Measurements from ENCODE around the gene ASAP2.
A peak's percentile ranks its signal among the peaks of the same experiment; 100 is the strongest.
"Not testable (repeated sequence)": the region's sequence is repeated elsewhere in the genome, so short reads cannot be mapped to it uniquely, and the experiment has no call there.

Gene ASAP2

DNA sequence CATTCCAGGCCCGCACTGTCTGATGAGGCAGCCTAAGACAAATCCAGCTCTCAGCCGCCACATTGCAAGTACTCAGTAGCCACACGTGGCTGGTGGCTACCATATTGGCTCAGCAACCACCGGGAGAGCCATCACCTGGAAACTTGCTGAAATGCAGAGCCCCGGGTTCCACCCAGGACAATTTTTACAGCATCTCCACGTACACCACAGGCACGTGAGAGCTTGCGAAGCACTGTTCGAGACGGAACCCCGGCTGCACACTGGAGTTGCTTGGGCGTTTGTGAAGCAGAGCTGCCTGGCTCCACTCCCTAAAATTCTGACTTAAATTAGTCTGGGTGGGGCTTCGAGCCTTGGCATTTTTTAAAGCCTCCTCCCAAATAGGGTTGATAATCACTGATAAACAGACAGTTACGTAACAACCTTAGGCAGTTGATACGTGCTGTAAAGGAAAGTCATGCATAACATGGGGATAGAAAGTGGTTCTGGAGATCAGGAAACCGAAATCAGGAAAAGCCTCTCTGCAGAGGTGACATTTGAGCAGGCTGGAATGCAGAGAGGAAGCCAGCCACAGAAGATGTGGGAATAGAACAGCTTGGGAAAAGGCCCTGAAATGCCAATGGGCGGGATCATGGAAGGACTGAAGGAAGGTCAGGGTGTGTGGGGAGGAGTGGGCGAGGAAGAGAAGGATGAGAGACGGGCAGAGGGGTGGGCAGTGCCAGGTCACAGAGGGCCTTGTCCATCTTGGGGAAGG is 6.2 kb downstream of the ASAP2 start:
- no peak for DNase-seq

DNA sequence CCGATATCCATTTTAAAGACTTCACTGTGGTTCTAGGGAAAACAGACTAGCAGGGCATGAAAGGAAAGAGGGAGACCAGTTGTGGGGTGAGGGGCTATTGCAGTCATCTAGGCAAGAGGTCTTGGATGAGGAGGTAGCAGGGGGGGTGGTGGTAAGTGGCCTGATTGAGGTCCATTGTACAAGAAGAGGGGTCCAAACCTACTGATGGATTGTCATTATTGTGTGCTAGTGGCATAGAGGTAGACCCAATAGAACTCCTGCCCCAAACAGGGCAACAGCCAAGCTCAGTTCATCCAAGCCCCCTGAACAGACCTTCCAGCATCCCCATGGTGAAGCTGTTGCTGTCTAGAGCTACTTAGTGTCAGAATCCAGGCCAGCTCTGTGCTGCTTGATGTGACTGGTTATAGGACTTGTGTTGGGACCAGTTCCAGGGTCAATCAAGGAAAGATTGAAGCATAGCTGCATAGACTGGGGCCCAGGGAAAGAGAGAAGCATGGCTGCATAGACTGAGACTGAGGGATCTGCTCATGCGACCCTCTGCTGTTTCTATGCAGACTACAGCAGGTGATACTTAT is 7.0 kb downstream of the ASAP2 start:
- no peak for DNase-seq

DNA sequence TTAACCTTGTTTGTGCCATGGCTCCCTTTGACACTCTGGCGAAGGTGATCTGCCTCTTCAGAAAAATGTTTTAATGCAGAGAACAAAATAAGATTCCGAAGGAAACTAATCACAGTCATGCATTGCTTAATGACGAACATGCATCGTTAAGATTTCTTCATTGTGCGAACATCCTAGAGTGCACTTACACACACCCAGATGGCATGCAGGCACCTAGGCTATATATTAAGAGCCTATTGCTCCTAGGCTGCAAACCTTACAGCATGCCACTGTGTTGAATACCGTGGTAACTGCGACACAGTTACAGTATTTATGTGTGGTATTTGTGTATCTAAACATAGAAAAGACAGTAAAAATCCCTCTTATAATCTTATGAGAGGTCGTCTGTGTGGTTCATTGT is 8.3 kb downstream of the ASAP2 start:
- no peak for DNase-seq

DNA sequence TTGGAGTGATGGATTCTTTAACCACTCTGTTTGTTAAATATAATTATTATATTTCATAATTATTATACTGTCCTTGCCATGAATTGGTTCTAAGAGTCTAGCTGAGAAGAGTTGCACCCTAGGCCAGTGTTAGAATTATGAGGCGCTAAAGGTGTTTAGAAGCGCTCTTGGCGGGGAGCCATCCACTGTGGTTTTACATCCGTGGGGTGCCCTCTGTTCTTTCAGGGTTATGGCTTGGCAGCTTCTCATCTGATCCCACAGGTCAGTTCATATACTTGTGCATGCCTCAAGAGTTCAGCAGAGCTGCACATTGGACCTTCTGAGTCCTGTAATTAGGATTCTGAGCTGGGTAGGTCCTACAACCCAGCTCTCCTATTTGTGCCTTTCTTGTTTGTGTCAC is 9.1 kb downstream of the ASAP2 start:
- DNase-seq = peak; percentile 42

DNA sequence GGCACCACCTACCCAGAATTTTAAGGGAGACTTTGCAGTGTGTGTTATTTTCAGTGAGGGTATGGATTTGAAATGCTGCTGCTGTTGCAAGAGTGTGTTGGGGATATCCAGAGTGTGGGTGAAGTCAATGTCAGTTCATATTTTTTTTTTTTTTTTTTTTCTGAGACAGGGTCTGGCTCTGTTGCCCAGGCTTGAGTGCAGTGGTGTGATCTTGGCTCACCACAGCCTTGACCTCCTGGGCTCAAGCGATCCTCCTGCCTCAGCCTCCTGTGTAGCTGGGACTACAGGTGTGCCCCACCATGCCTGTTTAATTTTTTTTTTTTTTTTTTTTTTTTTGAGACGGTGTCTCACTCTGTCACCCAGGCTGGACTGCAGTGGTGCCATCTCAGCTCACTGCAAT is 9.5 kb downstream of the ASAP2 start:
- DNase-seq = not testable (repeated sequence)

DNA sequence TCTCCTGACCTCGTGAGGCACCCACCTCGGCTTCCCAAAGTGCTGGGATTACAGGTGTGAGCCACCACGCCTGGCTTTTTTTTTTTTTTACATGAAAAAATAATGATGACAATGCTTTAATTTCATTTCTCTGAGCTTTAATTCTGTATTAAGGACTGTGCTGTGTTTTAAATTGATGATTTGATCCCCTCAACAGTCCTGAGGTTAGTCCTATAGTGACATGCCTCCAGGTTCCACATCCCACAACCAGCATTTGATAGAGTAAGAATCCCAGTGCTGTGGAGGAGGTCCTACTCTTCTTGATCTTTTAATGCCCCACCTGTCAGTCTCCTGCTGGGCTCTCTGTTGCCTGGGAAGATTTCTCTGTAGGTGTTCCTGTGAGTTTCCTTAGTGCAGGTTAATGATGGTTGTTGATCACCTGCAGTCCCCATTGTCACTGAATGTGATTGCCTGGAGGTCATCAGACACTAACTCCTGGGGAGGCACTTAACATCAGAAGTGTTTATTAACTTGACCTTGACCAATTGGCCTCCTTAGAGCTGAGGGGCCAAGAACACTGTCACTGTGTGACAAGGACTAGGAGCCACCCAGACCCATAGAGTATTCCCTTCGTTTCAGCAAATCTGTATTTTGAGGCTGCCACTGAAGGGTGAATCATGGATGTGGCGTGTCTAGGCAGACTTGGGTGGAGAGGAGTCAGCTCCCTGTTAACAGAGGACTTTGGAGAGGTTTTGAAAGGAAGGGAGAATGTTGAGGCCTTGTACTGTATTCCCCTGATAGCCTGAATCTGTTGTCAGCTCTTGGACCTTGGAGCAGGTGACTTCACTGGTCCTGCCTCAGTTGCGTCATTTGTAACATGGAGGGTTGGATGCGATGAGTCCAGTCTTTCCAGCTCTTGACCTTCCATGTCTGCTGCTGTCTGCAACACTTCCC is 11.5 kb downstream of the ASAP2 start:
- no peak for DNase-seq

DNA sequence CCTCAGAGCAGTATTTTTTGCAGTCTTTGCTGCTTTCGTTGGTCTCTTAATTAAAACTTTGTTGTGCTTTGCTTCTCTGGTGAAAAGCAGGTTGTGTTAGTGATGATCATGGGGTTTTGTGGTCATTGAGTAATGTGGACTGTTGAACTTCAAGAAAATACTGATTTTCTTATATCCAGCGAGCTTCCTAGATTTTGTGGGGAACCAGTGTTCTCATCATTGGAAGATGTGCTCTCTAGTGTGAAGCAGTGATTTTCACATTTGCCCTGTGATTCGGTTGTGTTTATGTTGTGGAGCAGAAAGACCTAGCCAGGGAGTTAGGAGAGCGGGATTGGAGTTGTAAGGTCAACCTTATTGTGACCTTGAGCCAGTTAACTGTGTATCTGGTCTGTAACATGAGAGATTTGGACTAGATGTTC is 12.4 kb downstream of the ASAP2 start:
- no peak for DNase-seq

DNA sequence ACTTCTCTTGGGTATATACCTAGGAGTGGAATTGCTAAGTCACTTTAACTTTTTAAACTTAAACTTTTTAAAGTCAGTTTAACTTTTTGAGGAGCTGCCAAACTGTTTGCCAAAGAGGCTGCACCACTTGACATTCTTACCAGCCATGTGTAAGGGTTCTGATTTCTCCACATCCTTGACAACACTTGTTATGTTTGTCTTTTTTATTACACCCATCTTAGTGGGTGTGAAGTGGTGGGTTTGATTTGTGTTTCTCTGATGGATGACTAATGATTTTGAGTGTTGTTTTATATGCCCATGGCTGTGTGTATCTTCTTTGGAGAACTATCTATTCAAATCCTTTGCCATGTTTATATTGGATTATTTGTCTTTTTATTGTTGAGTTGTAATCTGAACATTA is 13.6 kb downstream of the ASAP2 start:
- no peak for DNase-seq

DNA sequence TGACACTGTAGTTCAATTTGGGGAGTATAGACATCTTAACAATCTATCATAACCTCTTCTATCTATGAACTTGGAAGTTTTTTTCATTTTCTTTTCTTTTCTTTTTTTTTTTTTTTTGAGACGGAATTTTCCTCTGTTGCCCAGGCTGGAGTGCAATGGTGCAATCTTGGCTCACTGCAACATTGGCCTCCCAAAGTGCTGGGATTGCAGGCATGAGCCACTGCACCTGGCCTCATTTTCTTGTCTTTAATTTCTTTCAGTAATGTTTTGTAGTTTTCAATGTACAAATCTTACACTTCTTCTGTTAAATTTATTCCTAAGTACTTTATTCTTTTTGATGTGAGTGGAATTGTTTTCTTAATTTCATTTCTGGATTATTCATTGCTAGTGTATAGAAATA is 14.6 kb downstream of the ASAP2 start:
- no peak for DNase-seq

DNA sequence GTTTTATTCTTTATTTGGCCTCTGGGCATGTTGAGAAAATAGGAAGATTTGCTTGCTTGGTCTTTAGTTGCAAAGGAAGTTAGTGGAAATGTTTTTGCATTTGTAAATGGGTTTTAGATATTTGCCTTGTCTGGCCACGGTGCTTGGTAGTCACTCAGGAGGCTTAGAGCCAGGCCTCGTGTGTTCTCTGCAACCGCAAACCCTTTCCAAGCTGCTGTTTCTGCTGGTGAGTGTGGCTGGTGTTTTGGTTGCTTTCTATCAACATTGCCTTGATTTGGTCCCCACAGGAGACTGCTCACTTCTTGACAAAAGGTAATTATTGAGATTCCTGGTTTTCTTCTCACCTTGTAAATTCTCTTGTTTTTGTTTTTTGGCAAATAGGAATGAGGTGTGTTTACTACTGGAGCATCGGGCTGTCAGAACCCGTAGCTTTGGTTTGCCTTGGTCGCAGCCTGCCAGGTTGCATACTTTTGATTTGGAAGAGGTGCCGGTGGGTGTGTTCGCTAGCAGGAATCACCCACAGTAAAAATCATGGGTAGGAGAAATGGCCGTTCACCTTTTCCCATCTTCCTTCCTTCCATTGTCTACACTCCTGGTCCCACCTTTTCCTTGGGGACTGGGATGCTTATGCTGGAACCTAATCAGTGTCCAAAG is 15.8 kb downstream of the ASAP2 start:
- no peak for DNase-seq

DNA sequence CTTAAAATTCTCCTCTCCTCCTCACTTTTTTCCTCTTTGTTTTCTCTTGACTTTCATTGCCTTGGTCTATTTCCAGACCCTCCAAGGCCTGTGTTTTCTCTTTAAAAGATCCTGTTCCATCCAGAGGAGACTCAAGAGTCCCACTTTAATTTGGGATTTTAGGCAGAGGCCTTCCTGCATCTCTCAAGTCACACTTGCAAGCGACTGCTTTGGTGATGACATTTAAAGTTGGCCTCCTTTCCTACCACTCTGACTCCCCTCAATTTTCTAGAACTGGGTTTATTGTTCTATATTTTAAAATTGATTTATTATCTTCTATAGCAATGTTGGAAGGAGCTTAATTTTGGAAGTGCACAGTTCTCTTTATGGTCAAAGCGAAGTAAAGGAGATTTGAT is 16.3 kb downstream of the ASAP2 start:
- DNase-seq = no peak

DNA sequence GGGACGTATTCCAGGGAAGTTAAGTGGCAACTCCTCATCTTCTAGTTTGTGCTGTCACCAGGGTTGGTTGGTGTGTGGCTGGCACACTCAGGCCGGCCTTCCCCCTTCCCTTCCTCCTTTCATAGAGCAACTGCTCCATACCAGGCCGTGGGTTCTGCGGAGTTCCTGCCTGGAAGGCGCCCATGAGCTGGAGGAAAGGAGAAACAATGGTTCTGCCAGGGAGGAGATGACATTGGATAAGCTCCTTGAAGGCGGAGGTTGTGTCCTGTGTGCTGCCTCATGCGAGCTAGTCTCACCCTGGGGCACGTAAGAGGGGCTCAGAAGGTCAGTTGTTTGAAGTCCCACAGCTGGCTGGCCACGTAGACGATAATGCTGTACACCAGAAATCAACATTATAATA is 19.2 kb downstream of the ASAP2 start:
- no peak for DNase-seq

DNA sequence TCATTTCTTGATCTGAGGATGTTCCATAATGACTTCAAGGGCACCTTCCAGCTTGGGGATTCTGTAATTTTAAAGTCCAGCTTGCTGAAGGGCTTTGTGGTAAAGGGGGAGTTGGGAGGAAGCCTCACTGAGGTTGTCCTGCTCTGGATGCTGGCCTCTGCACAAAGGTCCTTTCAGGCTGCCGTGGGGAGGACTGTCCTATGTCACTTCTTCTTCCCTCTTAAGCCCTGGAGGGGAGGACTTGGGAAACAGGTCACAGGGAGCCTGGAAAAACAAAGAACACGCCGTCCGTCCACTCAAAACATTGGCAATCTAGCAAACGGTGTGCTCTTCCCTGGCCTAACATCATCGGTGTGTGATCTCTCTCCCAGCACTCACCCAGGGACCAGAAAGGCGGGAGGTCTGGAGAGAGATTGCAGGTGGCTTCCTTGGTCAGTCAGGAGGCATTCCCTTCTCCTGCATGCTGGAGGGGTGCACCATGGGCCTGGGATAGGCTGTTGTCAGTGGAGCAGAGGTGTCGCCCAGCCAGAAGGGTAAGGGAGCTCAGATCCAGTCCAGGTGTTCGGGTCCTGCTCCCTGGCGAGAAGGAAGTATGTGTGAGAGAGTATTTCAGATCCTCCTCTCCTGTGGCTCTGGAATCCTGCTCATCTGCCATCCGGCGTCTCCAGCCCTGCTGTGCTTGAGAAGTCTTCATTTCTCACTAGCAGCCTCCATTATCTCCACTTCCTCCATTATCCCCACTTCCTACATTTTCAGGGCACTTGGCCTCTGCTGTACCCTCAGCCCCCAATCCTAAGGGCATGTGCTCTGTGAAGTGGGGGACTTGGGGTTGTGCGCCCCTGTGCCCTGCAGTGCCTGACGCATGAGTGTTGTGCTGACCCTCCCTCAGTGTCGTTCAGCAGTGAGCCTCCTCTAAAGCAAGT is 20.1 kb downstream of the ASAP2 start:
- no peak for DNase-seq

DNA sequence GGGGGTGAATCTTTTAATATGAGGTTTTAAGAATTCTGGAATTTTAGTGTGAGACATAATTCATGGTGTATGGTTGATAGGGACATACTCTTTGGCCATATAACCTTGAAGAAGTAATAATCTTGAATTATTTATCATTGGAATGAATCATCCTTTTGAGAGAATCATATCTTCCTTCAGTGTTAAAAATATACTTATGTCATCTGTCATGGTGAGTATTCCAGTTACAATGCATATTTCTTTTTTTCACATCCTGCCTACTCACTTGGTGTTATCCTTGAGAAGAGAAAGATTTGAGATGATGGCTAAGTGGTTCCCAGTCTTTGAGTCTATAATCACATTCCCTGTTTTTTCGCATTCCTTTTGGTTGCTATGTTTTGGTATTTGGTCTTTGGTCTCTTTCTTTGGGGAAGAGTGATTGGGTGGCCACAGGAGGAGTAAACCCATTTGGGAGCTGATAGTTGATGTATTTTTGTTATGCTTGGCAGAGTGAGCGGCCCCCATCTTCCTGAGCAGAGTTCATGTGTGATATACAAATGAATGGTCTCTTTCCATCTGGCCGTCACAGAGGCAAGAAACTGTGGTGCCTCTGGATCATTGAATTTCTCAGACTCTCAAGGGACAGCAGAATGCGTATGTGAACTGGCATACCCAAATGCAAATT is 21.6 kb downstream of the ASAP2 start:
- DNase-seq = no peak

DNA sequence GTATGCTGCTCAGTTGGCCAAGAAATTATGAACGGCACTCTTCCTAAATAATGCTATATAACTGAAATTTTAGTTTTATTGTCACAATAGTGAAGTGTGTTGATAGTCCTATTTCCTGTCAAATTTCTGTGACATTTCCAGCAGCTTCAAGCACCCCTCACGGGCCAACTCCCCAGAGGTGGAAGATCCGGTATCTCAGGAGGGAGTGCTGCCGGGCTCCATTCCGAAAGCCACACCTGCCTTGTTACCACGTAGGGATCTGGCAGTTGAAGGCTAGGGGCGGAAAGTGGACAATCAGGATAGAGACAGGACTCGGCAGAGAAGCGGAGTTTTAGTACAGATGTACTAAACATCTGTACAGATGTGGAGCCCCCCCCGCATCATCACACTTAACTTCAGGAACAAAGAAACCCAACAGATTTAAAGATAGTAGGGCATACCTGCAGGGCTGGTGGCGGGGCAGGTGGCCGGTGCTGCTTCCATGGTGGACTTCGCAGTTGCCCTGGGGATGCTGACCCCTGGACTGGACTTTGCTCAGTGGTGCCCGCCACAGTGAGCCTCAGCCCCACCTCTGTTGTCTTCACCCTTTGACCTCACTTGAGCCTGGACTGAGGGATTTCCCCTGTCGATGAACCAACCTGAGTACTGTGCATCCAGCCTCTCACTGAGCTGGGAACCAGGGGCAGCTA is 22.3 kb downstream of the ASAP2 start:
- DNase-seq = no peak

DNA sequence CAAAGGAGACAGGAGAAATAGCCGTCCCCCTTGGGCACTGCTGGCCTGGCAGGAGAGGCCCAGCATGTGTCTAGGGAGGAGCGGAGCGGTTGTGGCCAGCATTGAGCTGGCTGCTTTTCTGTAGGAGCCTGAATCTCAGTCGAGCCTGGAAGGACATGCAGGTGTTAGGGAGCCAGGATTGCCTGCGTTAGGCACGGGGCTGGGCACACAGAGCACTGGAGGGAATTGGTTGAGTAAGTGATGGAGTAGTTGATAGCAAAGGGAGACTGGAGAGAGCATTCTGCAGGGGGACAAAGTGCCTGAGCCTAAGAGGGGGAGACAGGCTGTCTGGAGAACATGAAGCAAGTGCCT is 22.8 kb downstream of the ASAP2 start:
- no peak for DNase-seq

DNA sequence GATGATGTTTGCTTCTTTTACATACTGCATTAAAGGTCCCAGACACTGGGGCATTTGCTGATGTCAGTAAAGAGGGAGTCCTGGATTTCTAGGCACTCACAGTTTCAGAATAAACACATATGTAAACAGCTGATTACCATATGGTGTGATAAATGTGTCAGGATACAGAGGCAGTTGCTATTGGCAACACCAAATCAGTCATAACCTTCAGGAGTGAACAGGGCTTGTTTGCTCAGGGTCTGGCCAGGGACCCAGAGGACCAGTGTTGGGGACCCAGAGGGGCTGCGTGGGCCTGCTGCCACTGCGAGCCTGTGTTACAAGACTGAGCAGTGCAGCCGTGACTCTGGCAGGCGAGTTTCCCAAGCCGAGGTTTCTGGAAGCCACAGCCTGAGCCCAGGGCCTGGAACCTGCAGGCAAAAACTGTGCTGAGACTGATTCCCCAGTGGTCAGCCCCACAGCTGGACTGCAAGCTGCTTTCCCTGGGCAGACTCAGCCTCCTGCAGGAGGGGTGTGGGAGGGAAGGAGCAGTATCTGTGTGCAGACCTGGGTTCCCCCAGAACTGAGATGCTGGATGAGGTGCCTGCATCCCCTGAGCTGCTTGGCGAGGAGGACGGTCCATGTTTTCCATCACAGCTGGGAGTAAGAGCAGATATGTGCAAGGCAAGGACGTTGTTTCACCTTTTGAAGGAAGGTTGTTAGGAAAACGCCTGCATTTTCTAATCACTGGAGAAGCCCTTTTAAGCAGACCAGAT is 23.6 kb downstream of the ASAP2 start:
- no peak for DNase-seq

DNA sequence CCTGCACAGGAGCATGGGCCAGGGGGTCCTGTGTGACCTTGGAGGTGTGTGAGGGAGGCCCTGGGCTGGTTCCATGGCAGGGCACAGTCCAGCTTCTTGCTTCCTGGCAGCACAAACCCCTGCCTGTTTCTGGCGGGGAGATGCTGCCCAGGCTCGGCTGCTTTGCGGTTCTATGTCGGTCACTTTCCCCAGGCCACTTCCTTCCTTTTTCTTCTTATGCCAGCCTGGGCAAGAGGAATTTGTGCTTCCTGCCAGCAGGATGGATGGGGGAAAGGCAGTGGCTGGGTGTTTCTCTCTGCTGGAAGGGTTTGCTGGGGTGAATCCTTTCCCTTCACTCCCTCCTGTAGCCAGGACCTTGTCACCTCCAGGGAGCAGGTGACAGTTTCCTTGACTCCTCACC is 24.3 kb downstream of the ASAP2 start:
- no peak for DNase-seq

DNA sequence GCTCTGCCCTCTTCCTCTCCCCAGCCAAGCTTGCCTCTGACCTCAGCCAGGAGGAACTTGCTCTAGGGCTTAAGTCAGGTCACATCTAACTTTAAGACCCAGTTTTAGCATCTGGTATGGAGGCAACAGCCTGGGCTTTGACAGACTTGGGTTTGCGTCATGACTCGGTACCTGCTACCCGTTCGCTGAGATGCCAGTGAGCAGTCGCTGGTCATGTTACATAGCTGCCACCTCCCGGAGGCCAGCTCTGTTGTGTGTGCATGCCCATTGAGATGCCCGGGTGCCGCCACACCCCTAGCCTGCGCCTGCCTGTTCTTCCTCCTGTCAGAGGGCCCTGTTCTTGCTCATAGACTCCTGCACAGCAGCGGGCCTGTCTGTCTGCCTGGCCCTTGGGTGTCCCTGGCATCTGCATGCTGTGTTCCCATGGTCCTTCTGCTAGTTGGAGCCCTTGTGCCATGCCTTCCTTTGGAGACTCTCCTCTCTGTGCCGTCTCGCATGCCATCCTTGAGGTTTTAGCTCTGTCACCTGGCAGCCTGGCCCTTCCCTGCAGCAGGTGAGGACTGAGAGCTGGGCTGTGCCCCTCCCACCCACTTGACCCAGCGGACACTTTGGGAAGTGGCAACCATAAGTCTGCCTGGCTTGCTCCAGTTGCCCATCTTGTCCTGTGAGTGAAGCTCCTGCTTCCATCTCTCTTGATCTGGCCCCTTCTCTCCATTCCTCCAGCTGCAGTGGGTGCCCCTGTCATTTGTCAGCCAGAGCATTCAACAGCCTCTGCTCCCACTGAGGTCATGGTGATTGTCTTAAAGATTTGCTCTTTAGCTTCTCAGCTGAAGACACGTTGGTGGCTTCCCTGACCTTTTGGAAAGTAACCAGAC is 24.9 kb downstream of the ASAP2 start:
- DNase-seq = no peak

DNA sequence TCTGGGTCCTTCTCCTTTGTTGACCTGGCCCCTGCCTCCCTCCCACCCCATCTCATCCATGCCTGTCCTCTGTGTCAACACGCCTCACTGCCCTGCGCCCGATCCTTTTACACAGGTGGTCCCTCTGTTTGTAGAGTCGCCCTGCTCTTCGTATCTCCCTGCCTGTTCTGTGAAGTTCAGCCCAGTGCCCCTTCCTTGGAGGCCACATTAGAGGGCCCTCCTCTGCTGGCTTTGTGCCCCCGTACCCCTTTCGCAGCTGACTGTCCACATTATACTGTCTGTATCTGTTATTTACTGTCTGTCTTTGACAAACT is 25.5 kb downstream of the ASAP2 start:
- no peak for DNase-seq

Measured in CD4-positive, alpha-beta T cell treated with Interleukin-17A for 4 hours (primary cell).